Psoas muscle (tissue), 8 donors: Measurements from ENCODE around the gene DERL3. TPM values are rescaled to one million over a fixed set of nuclear protein-coding genes. Genes with fewer than 3 reads are reported as not detected.

Experiments used
- ATAC-seq, 4 donors: fragments of 200-7000 bp; cut with Tn5 transposase; one replicate each; pipeline ENCODE4 v1.9.1; 2020; ENCODE audit warnings: moderate library complexity in 3 of 4, mild to moderate bottlenecking in 2 of 4
- DNase-seq, 2 donors: peaks; one replicate each; pipeline ENCODE4 v3.0.0-alpha.2; 2020
- H3K27ac ChIP-seq: fragments of 200-600 bp; one replicate; pipeline ENCODE4 v1.8.0; 2022
- H3K27me3 ChIP-seq, 3 donors: fragments of 200-600 bp in 1 of 3; one replicate each; pipeline versions ENCODE4 v1.6.1 to v1.8.0; 2013 to 2022; ENCODE audit warnings: low read length in 2 of 3, mild to moderate bottlenecking in 2 of 3, moderate library complexity in 1 of 3; ENCODE audit not compliant: insufficient read depth in 3 of 3
- H3K36me3 ChIP-seq, 2 donors: fragments of 200-600 bp in 1 of 2; one replicate each; pipeline versions ENCODE4 v1.6.1 to v1.8.0; 2013 to 2022; ENCODE audit warnings: low read depth in 1 of 2, mild to moderate bottlenecking in 1 of 2, moderate library complexity in 1 of 2; ENCODE audit not compliant: insufficient read depth in 1 of 2
- H3K4me1 ChIP-seq: fragments of 200-600 bp; one replicate; pipeline ENCODE4 v1.8.0; 2022
- H3K4me3 ChIP-seq: fragments of 200-600 bp; one replicate; pipeline ENCODE4 v1.8.0; 2022; ENCODE audit warnings: mild to moderate bottlenecking
- H3K9me3 ChIP-seq: fragments of 200-600 bp; one replicate; pipeline ENCODE4 v1.8.0; 2022
- CTCF ChIP-seq: fragments of 200-600 bp; IDR thresholded peaks from one replicate; pipeline ENCODE4 v1.8.0; 2022; ENCODE audit warnings: antibody characterized with exemption
- WGBS, 3 donors: extraction: QIAGEN DNeasy Blood & Tissue Kit; methylation state at CpG; one replicate each; pipeline versions ENCODE4 v1.1.6 to v1.1.7; 2013; 5-methylcytosine and 5-hydroxymethylcytosine counted together
- intact Hi-C, 2 donors: fragments of 100-400 bp; cut with DNase I; formaldehyde crosslinking; loops; one replicate each; pipeline versions ENCODE4 v1.11.0 to v1.14.2; 2022
- polyA plus RNA-seq, 3 donors: library from polyadenylated mRNA; stranded (reverse); fragments of 200-250 nt; gene quantifications; one replicate each; pipeline ENCODE4 v1.2.3, GENCODE V29; 2013
- total RNA-seq, 4 donors: library from RNA; stranded (reverse); fragmentation: NEBNext Ultra II Directional in 2 of 4; extraction: Animal tissue kit (Norgen Biotek cat#: 25700) in 2 of 4; gene quantifications; one replicate each; pipeline versions ENCODE4 v1.2.1 to v1.2.4, GENCODE V29; 2021 to 2023
- donor health status: healthy with polysubstance abuse.
- donor health status: DM: no; HTN: no; CAD: no; lungs with moderate emphysema.
- donor health status: Bipolar disorder and iron deficiency.
- donor health status: healthy.
- donor health status: DM: yes; HTN: yes; CAD: no.
- donor health status: DM: no; HTN: no; CAD: no.
- donor health status: DM: no; HTN: no; CAD: no.
- donor health status: DM: yes; HTN: yes; CAD: no.

DERL3 gene
- total and polyA plus RNA-seq, 7 donors: 0.22 to 4.4 (median 0.92) TPM

DNA sequence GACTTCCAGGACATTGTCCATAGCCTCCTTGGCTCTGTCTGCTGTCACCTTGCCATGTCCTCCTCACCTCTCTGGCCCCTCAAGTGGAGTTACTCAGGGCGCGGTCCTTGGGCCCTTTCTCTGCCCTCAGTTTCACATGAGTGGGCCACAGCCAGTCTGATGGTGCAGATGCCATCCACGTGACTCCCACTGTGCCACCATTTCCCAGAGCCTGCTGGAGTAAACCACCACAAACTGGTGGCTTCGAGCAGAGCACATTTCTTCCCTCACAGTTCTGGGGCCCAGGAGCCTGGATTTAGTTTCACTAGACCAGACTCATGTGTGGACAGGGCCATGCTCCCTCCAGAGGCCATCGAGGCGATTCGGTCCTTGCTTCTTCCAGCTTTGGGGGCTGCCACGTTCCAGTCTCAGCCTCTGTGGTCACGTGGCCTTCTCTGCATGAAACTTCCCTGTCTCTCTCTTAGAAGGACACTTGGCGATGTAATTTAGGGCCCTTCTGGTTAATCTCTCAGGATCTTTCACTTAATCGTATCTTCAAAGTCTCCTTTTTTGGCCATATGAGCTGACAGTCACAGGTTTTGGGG lies 37.5 kb downstream of the DERL3 start:
- intact Hi-C loops: no loop called here
- H3K27ac ChIP-seq: no peak overlapping the region
- H3K36me3 ChIP-seq: peaks cover 8 to 92% of the 10 kb centered on the region in 2 donors
- DNase-seq (no peak), ATAC-seq (no peak)
- WGBS, 3 donors: 87 to 89% (median 87%) methylated on average over 11 of the region's 11 CpGs
- TF ChIP-seq CTCF: no peak
- H3K4me1 ChIP-seq: peaks cover 6% of the 10 kb centered on the region
- H3K27me3 ChIP-seq: no peaks in the 10 kb centered on the region
- H3K4me3 ChIP-seq: no peak overlapping the region
- H3K9me3 ChIP-seq: no peaks in the 10 kb centered on the region

DNA sequence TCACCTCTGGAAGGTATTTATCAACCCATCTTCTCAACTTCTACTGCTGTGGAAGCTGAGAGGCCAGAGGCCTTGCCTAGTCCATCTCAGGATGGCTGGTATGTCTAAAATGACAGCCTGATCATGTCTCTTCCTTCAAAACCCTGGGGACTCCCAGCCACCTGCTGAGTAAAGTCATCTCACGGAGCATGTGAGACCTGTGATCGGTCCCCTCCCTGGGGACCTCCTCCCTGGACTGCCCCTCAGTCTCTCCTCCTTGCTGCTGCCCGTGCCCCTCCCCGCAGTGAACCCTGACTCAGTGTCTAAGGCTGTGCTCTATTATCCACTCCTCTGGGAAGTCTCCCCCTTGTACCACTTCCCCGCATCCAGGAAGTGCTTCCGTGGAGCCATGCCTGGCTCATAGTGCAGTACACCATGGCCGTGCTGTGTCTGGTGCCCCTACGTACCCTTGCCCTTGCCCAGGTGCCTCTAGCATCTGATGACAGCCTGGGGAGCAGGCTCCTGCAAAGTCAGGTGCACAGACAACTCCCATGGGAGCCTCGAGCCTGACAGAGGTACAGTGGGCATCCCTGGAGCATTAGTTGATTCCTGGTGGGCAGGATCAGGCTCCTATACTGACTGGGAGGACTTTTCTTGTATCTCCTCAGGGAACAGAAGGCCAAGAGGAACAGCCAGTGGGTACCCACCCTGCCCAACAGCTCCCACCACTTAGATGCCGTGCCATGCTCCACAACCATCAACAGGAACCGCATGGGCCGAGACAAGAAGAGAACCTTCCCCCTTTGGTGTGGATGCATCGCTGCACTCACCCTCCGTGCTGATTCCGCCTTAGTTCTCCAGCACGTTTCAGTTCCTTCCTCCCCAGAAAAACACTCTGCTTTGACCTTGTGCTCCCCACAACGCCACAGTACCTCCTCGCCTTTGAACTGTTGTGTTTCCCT lies 38.2 kb downstream of the DERL3 start:
- H3K27ac ChIP-seq: no peak overlapping the region
- H3K27me3 ChIP-seq: no peaks in the 10 kb centered on the region
- H3K4me1 ChIP-seq: peaks cover 6% of the 10 kb centered on the region
- TF ChIP-seq CTCF: no peak
- H3K36me3 ChIP-seq: peaks cover 5 to 92% of the 10 kb centered on the region in 2 donors
- intact Hi-C loops: no loop called here
- no peaks in the 10 kb centered on the region for H3K9me3 ChIP-seq
- WGBS, 3 donors: 87 to 90% (median 90%) methylated on average over 18 of the region's 18 CpGs
- DNase-seq (no peak), ATAC-seq (no peak)
- no peak overlapping the region for H3K4me3 ChIP-seq

DNA sequence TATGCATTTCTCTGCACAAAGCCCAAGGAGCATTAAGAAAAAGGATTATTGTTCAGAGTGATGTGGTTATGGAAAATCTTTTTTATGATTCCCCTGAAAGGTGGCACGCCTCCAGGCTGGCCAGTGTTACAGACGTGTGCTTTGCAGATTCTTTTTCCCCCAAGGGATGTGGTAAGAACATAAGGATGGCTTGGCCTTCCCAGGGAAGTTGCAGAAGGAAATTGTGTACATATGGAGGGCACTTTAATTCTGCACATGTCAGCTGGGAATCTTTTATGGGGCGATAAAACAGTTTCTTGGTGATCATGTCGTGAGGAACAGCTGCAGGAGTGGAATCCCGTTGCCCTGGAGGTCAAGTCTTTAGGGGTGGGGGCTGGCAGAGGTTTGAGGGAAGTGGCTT lies 42.3 kb downstream of the DERL3 start:
- Histone ChIP-seq H3K9me3 (no peaks in the 10 kb centered on the region), H3K36me3 (peaks cover 2 to 92% of the 10 kb centered on the region in 2 donors), H3K4me3 (no peak overlapping the region), H3K27me3 (no peaks in the 10 kb centered on the region), H3K4me1 (no peaks in the 10 kb centered on the region), H3K27ac (no peak overlapping the region)
- no peak for TF ChIP-seq CTCF
- 36 to 51% (median 46%) methylated on average over 5 of the region's 5 CpGs for WGBS, 3 donors
- DNase-seq: no peak
- intact Hi-C loops: no loop called here
- ATAC-seq: no peak

GRCh38 chr22:23793326-23793725 lies 45.5 kb downstream of the DERL3 start:
- Histone ChIP-seq H3K4me1 (peaks cover 15% of the 10 kb centered on the region), H3K9me3 (no peaks in the 10 kb centered on the region), H3K27me3 (no peaks in the 10 kb centered on the region), H3K4me3 (no peak overlapping the region), H3K36me3 (peaks cover 2 to 62% of the 10 kb centered on the region in 2 donors), H3K27ac (no peak overlapping the region)
- no peak for ATAC-seq
- intact Hi-C loops: no loop called here
- 86% methylated on average over 8 of the region's 8 CpGs for WGBS, 3 donors
- no peak for DNase-seq
- no peak for TF ChIP-seq CTCF
